WTC11 (cell line): Measurements from ENCODE around the gene TEX261.
"Not testable (repeated sequence)": the region's sequence is repeated elsewhere in the genome, so short reads cannot be mapped to it uniquely, and the experiment has no call there.

Experiments used
- CTCF ChIP-seq: fragments of 200-600 bp; IDR thresholded peaks from 2 replicates; pipeline ENCODE4 v1.8.0; 2022; ENCODE audit warnings: antibody characterized with exemption
- FOXK1 ChIP-seq: sonication (generic); formaldehyde crosslinking; IDR thresholded peaks from 2 replicates; pipeline ENCODE4 v1.8.0; 2022; ENCODE audit warnings: mild to moderate bottlenecking, moderate library complexity, missing genetic modification reagents
- GRHL2 ChIP-seq: fragments of 250-450 bp; sonication (Bioruptor Pico); IDR thresholded peaks from 2 replicates; pipeline ENCODE4 v1.8.0; 2022; ENCODE audit warnings: mild to moderate bottlenecking, moderate library complexity; ENCODE audit not compliant: insufficient replicate concordance, severe bottlenecking
- IRF1 ChIP-seq: sonication (generic); formaldehyde crosslinking; IDR thresholded peaks from 2 replicates; pipeline ENCODE4 v1.8.0; 2023; ENCODE audit warnings: missing genetic modification reagents
- JAZF1 ChIP-seq: fragments of 250-450 bp; sonication (Bioruptor Pico); IDR thresholded peaks from 2 replicates; pipeline ENCODE4 v1.9.0; 2021; ENCODE audit warnings: moderate library complexity, mild to moderate bottlenecking, inconsistent platforms
- PRRX2 ChIP-seq: fragments of 250-450 bp; sonication (Bioruptor Pico); IDR thresholded peaks from 2 replicates; pipeline ENCODE4 v1.8.0; 2021; ENCODE audit warnings: mild to moderate bottlenecking
- TF ChIP-seq, protein P1 (sequence below): sonication (generic); formaldehyde crosslinking; IDR thresholded peaks from 2 replicates; pipeline ENCODE4 v1.8.0; 2022; ENCODE audit warnings: mild to moderate bottlenecking, missing genetic modification reagents
- TF ChIP-seq, protein P2 (sequence below): sonication (generic); formaldehyde crosslinking; IDR thresholded peaks from 2 replicates; pipeline ENCODE4 v1.8.0; 2022; ENCODE audit warnings: mild to moderate bottlenecking, missing genetic modification reagents

GRCh38 chr2:71011786-71012185, 17.1 kb upstream of the TEX261 start:
- TF ChIP-seq, protein P1, sequence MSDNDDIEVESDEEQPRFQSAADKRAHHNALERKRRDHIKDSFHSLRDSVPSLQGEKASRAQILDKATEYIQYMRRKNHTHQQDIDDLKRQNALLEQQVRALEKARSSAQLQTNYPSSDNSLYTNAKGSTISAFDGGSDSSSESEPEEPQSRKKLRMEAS (CRISPR knock-in tag), result not testable (repeated sequence)
- not testable (repeated sequence) for TF ChIP-seq GRHL2 (CRISPR knock-in tag); FOXK1 (CRISPR knock-in tag); CTCF; PRRX2 (CRISPR knock-in tag); JAZF1 (CRISPR knock-in tag); IRF1
- TF ChIP-seq, protein P2, sequence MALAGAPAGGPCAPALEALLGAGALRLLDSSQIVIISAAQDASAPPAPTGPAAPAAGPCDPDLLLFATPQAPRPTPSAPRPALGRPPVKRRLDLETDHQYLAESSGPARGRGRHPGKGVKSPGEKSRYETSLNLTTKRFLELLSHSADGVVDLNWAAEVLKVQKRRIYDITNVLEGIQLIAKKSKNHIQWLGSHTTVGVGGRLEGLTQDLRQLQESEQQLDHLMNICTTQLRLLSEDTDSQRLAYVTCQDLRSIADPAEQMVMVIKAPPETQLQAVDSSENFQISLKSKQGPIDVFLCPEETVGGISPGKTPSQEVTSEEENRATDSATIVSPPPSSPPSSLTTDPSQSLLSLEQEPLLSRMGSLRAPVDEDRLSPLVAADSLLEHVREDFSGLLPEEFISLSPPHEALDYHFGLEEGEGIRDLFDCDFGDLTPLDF (CRISPR knock-in tag), result not testable (repeated sequence)
